ENCODE results near the gene ACTL10. TPM values are rescaled to one million over a fixed set of nuclear protein-coding genes. Genes with fewer than 3 reads are reported as not detected.

ACTL10 gene
- total and polyA plus RNA-seq, 2 of the 13 experiments (the other 11 are each of a cell fraction or from before 2014, with no cell fraction given) = not detected

DNA sequence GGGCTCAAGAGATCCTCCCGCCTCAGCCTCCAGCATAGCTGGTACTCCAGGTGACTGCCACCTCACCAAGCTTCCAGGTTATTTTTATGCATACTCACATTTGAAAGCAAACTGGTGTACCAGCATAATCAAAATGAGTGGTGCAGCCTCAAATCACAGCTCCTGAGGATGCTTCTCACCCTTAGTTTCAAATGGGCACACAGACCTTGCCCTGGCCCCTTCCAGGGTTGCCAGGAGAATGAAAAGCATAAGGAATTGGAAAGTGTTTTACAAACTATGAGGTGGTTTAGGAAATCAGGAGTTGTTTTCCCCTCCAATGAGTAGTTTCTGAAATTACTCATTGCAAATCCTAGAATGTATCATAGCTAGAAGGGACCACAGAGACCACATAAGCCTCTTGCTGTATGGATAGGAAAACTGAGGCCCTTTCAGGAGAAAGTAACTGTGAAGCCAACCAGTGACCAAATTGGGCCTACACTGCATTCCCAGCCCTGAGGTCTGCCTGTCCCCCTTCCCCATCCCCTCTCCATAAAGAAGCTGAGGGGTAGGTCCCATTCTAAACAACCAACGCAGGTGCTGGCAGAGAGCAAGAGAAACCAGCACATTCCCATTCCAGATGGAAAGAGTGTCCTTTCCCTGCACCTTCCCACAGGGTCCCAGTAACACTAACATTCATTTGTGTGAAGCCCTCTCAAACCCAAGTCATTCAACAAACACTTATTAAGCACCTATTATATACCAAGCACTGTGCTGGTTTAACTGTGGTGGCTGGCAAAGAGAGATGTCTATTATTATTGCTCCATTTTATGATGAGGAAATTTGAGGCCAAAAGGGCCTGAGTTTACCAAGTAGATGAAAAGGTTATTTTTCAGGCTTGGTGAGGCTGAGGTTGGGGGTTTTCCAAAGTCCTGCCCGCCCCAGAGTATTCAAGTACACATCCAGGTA lies 21.5 kb downstream of the ACTL10 start (continued):
- TF ChIP-seq ZNF607 (CRISPR knock-in tag; IDR thresholded peaks at IDR 0.05; ENCODE audit: borderline replicate concordance) (0 out of 2 replicates have a peak, but pooled peaks have one; percentile 26), ZKSCAN8 (CRISPR knock-in tag; IDR thresholded peaks at IDR 0.05; ENCODE audit: borderline replicate concordance) (peak; percentile 98), SIN3B (IDR thresholded peaks at IDR 0.05; ENCODE audit: low read length) (no peak), XBP1 (CRISPR knock-in tag; IDR thresholded peaks at IDR 0.05) (no peak), IRF2 (CRISPR knock-in tag; IDR thresholded peaks at IDR 0.05) (0 out of 2 replicates have a peak, but pooled peaks have one; percentile 5)
- TF ChIP-seq, protein P1, sequence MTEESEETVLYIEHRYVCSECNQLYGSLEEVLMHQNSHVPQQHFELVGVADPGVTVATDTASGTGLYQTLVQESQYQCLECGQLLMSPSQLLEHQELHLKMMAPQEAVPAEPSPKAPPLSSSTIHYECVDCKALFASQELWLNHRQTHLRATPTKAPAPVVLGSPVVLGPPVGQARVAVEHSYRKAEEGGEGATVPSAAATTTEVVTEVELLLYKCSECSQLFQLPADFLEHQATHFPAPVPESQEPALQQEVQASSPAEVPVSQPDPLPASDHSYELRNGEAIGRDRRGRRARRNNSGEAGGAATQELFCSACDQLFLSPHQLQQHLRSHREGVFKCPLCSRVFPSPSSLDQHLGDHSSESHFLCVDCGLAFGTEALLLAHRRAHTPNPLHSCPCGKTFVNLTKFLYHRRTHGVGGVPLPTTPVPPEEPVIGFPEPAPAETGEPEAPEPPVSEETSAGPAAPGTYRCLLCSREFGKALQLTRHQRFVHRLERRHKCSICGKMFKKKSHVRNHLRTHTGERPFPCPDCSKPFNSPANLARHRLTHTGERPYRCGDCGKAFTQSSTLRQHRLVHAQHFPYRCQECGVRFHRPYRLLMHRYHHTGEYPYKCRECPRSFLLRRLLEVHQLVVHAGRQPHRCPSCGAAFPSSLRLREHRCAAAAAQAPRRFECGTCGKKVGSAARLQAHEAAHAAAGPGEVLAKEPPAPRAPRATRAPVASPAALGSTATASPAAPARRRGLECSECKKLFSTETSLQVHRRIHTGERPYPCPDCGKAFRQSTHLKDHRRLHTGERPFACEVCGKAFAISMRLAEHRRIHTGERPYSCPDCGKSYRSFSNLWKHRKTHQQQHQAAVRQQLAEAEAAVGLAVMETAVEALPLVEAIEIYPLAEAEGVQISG (CRISPR knock-in tag; IDR thresholded peaks at IDR 0.05) = 0 out of 2 replicates have a peak, but pooled peaks have one; percentile 10
- TF ChIP-seq, protein P2, sequence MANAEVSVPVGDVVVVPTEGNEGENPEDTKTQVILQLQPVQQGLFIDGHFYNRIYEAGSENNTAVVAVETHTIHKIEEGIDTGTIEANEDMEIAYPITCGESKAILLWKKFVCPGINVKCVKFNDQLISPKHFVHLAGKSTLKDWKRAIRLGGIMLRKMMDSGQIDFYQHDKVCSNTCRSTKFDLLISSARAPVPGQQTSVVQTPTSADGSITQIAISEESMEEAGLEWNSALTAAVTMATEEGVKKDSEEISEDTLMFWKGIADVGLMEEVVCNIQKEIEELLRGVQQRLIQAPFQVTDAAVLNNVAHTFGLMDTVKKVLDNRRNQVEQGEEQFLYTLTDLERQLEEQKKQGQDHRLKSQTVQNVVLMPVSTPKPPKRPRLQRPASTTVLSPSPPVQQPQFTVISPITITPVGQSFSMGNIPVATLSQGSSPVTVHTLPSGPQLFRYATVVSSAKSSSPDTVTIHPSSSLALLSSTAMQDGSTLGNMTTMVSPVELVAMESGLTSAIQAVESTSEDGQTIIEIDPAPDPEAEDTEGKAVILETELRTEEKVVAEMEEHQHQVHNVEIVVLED (CRISPR knock-in tag; IDR thresholded peaks at IDR 0.05; ENCODE audit: borderline replicate concordance) = 0 out of 2 replicates have a peak, but pooled peaks have one; percentile 1
